Measurements from ENCODE around the gene SPRED3.

GRCh38 chr19:38392707-38393308, 4.3 kb downstream of the SPRED3 start:
- no peak for TF ChIP-seq CTCF (IDR thresholded peaks at IDR 0.05; ENCODE audit: poor library complexity)
- TF ChIP-seq EZH2 (IDR thresholded peaks at IDR 0.05; ENCODE audit: borderline replicate concordance) = no peak

All from hepatocyte (in vitro differentiated cells).